Skeletal muscle satellite cell (primary cell): ENCODE measurements around the gene FOSL1.

Experiments used
- H3K27me3 ChIP-seq: 2 replicates; pipeline ENCODE4 v1.7.0; 2013; ENCODE audit warnings: low read length; ENCODE audit not compliant: control insufficient read depth, insufficient read depth
- H3K36me3 ChIP-seq: 2 replicates; pipeline ENCODE4 v1.7.0; 2013; ENCODE audit warnings: mild to moderate bottlenecking, control low read depth, low read length; ENCODE audit not compliant: insufficient read depth
- H3K4me1 ChIP-seq: 2 replicates; pipeline ENCODE4 v1.7.0; 2013; ENCODE audit warnings: low read length; ENCODE audit not compliant: control insufficient read depth, insufficient read depth
- H3K4me2 ChIP-seq: 2 replicates; pipeline ENCODE4 v1.7.0; 2013; ENCODE audit warnings: mild to moderate bottlenecking, low read length
- H3K4me3 ChIP-seq: 2 replicates; pipeline ENCODE4 v1.7.0; 2013; ENCODE audit warnings: low read length
- H3K9ac ChIP-seq: 2 replicates; pipeline ENCODE4 v1.7.0; 2013; ENCODE audit warnings: mild to moderate bottlenecking, low read depth, low read length, moderate library complexity
- H3K9me3 ChIP-seq: replicated peaks from 2 replicates; pipeline ENCODE4 v1.7.0; 2013; ENCODE audit warnings: mild to moderate bottlenecking, control low read depth, low read length

The FOSL1 gene

DNA sequence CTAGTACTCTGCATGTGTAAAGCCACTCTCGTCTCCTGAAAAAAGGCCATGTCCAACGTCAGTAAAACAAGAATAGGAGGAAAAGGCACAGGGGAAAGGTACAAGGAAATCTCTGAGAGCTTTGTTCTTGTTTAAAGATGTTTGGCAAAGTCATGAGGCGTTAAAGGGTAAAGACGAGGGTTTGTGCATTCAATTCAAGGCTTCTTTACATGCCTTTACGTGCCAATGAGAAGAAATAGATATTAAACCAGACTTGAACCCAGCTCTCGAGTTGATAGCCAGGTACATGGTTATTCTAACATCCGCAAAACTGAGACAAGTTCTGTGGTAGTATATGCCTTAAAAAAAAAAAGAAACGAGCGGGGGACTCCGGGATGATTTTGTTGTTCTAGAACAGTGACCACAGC lies 41.5 kb downstream of the FOSL1 start:
- Histone ChIP-seq H3K4me1 (peaks cover 47% of the 10 kb centered on the region), H3K4me2 (peak overlapping the region; percentile 83), H3K9me3 (no peaks in the 10 kb centered on the region), H3K4me3 (peak overlapping the region; percentile 96), H3K9ac (peak overlapping the region; percentile 97), H3K36me3 (peaks cover 58% of the 10 kb centered on the region), H3K27me3 (no peaks in the 10 kb centered on the region)

DNA sequence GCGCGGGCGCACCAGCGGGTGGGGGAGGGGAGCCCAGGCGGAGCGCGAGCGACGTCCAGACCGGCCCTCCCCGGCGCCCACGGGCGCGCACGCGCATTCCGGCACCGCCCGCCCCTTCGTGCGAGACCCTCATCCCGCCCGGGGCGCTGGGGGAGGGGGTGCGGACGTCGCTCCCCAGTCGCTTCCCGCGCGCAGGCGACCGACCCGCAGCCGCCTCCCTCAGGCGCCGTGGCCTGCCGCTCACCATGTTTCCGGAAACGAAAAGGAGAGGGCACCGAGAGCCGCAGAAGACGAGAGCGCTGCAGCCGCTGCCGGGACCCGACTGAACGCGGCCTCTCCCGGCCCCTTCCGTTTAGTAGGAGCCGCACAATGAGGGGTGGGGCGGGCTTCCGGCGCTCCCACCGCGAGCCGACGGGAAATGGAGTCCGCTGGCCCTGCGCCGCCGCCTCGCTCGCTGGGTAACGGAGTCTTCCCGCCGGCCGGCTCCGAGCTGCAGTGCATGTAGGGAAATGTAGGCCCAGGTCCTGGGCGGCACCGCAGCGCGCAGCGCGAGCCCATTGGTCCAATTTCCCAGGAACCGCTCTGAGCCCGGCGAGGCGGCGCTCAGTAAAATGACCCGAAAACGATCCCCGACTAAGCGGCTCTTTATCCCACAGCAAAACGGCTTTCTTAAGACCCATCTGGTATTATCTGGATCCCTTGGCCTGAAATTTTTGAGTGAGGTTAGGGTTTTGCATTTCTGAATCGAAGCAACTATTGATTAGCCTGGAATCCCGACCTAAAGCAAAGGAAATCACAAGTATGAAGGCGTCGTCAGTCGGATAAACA lies 42.1 kb downstream of the FOSL1 start, which contains the start of gene CFL1:
TSS of gene CFL1 (minus strand) at position 328 of the 828 bp plus-strand sequence. CDS start at position 247, 81 bp downstream.
- H3K4me1 ChIP-seq, result peaks cover 44% of the 10 kb centered on the region

DNA sequence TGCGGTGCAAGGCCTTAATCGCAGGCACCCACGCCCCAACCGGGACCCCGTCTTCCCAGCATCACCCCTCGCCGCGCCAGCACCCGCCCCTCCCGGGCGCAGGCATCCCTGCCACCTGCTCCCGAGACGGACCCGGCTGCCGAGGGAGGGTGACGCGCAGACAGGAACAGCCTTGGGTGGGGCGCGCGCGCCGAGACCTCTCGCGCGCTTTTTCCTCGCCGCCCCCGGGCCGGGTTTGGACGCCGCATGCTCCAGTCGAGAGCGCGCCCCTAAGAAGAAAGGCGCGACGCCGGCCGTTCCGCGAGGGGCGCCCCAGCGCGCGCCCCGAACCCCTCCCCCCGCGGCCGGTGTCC lies 42.7 kb downstream of the FOSL1 start:
- Histone ChIP-seq H3K9me3 (no peaks in the 10 kb centered on the region), H3K4me1 (peaks cover 39% of the 10 kb centered on the region), H3K27me3 (no peaks in the 10 kb centered on the region), H3K4me3 (peak overlapping the region; percentile 89), H3K4me2 (peak overlapping the region; percentile 95), H3K9ac (peak overlapping the region; percentile 97), H3K36me3 (peaks cover 58% of the 10 kb centered on the region)

More for the DNA sequence above, 42.1 kb downstream of the FOSL1 start, which contains the start of gene CFL1:
- Histone ChIP-seq H3K9ac (peak within 1 kb of the TSS; percentile 97), H3K36me3 (peaks cover 58% of the 10 kb centered on the region), H3K4me2 (peak within 1 kb of the TSS; percentile 95), H3K27me3 (no peaks in the 10 kb centered on the region), H3K9me3 (no peaks in the 10 kb centered on the region), H3K4me3 (peak within 1 kb of the TSS; percentile 96)

DNA sequence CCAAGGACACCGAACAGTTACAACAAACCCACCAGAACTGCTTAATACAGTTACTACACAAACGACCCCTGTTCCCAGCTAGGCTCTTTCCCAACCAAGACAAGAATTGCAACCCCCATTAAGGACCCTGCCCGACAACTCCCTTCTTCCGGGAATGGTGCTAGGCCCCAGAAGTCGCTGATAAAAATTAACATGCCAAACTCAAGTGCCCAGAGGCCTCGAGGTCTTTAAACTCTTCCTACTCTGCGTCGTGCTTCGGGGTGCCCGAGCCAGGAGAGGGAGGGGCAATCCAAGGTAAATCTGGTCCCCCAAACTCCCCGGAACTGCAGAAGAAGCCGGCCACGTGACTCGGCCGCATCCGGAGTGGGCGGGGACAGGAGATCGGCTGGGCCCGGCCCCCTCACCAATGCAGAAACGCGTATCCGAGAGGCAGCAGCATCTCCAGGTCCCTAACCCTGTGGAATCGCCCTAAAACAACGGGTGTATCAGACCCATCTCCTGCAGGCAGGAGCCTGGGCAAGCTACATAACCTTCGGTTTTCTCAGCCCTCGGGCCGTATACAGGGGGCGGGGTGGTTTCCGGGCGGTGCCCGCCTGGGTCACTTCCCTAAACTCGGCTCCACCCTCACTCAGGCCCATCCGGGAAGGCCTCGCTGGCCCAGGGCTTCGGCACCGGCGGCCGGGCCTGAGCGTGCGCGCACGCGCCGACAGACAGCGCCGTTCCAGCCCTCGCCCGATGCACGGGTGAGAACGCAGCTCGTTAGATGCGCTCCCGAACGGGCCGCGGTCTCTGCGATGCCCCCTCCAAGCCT lies 43.3 kb downstream of the FOSL1 start:
- Histone ChIP-seq H3K9me3 (no peaks in the 10 kb centered on the region), H3K4me1 (peaks cover 35% of the 10 kb centered on the region), H3K4me3 (peak overlapping the region; percentile 89), H3K36me3 (peaks cover 58% of the 10 kb centered on the region), H3K27me3 (no peaks in the 10 kb centered on the region), H3K9ac (peak overlapping the region; percentile 97), H3K4me2 (peak overlapping the region; percentile 95)

DNA sequence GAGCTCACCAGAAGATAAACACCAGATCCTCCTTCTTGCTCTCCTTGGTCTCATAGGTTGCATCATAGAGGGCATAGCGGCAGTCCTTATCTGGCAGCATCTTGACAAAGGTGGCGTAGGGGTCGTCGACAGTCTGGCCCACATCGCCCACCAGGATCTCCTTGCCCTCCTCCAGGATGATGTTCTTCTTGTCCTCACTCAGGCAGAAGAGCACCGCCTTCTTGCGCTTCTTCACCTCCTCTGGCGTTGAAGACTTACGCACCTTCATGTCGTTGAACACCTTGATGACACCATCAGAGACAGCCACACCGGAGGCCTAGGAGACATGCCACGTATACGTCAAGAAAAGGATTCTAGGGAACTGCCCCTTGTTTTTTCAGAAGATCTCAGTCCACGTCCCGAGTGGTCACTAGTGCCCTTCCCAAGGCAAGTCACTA lies 44.2 kb downstream of the FOSL1 start:
- peaks cover 64% of the 10 kb centered on the region for H3K36me3 ChIP-seq
- H3K4me2 ChIP-seq, result peak overlapping the region; percentile 95
- H3K9ac ChIP-seq, result peak overlapping the region; percentile 97
- no peaks in the 10 kb centered on the region for H3K27me3 ChIP-seq
- peak overlapping the region; percentile 89 for H3K4me3 ChIP-seq
- H3K9me3 ChIP-seq, result no peaks in the 10 kb centered on the region
- H3K4me1 ChIP-seq, result peaks cover 27% of the 10 kb centered on the region

DNA sequence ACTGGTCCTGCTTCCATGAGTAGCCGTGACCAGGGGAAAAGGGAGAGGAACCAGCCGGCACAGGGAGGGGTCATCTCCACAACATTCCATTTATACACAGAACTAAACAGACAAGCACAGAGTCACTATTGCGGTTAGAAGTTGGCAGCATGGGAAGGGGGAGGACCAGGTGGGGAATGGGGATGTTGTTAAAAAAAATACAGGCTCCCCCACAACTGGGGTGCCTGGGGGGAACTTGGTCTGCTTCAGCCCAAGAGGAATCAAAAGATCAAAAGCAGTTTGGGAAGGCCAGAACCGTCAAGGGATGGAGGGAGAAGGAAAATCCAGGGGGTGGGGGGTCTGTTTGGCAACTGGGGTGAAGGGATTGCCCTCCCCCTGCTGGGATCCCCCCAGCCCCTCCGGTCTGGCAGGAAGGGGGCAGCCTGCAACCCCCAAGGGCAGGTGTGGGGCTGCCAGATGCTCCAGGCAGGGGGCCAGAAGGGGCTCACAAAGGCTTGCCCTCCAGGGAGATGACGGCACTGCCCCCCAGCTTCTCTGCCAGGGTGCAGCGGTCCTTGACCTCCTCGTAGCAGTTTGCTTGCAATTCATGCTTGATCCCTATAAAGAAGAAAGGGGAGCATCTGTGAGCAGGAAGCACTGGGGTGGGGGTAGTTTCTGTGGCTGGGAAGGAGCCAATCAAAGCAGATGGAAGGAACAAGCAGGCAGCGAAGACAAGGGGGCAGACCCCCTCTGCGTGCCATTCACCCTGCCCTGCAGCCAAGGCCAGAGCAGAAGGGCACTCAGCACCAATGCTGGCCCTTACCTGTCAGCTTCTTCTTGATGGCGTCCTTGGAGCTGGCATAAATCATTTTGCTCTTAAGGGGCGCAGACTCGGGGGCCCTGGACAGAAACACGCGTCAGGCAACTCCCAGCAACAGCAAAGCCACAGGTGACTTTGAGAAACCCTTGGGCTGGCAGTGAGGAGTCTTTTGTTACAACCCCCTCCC lies 45.0 kb downstream of the FOSL1 start:
- H3K4me3 ChIP-seq, result no peak overlapping the region
- H3K9ac ChIP-seq, result no peak overlapping the region
- H3K4me1 ChIP-seq, result peaks cover 27% of the 10 kb centered on the region
- H3K27me3 ChIP-seq, result no peaks in the 10 kb centered on the region
- peaks cover 66% of the 10 kb centered on the region for H3K36me3 ChIP-seq
- H3K9me3 ChIP-seq, result no peaks in the 10 kb centered on the region
- H3K4me2 ChIP-seq, result peak overlapping the region; percentile 95

DNA sequence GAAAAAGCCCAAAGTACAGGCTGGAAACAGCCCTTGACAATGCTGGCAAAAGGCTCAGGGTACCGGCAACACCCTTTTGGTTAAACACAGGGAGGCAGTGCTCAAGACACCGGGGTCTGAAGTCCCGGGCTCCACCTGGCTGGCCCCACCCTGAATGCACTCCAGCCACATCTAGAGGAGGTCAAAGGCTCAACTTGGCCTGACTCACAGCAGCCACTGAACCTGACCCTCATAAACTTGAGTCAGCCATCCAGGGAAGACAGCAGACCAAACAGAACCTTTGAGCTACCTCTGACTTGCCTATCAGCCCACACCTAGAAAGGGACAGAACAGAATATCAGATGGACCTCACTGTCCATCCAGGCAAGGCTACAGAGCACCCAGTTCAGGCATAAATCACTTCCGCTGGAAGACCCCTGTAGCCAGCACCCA lies 46.0 kb downstream of the FOSL1 start:
- no peaks in the 10 kb centered on the region for H3K27me3 ChIP-seq
- H3K36me3 ChIP-seq, result peaks cover 66% of the 10 kb centered on the region
- no peak overlapping the region for H3K4me2 ChIP-seq
- H3K4me1 ChIP-seq, result peaks cover 20% of the 10 kb centered on the region
- H3K9ac ChIP-seq, result no peak overlapping the region
- H3K4me3 ChIP-seq, result no peak overlapping the region
- no peaks in the 10 kb centered on the region for H3K9me3 ChIP-seq

DNA sequence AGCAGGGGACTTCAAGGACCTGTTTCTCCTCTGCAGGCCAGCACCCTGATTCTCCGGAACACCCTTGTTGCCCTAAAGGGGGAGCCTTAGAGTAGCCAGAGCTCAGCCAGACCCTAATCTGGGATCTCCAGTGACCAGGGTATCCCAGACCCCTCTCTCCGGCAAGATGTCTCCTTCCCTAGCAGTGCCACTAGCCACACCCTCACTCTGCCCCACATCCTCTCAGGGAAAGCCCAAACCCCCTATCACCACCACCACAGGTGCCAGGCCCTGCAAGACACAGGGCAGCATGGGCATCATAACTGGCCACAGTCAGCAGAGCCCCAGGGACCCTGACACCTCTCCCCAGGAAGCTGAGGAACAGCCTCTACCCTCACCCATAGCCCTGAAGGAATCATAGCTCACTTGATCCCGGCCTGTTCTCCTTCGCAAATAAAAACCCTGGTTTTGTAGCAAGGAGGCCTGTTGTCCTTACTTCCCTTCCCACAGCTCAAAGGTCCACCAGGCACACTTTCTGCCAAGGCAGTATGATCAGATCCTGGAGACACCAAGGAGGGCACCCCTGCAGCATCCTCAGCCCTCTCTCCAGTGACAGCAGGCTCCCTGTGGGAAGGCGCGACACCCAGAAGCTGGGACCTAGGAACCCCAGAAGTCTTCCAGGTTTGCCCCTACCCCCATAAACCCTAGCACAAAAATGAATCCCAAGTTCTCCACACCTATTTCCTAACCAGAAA lies 46.8 kb downstream of the FOSL1 start:
- Histone ChIP-seq H3K4me2 (no peak overlapping the region), H3K4me3 (no peak overlapping the region), H3K9me3 (no peaks in the 10 kb centered on the region), H3K9ac (no peak overlapping the region), H3K4me1 (peaks cover 20% of the 10 kb centered on the region), H3K27me3 (no peaks in the 10 kb centered on the region), H3K36me3 (peaks cover 66% of the 10 kb centered on the region)

DNA sequence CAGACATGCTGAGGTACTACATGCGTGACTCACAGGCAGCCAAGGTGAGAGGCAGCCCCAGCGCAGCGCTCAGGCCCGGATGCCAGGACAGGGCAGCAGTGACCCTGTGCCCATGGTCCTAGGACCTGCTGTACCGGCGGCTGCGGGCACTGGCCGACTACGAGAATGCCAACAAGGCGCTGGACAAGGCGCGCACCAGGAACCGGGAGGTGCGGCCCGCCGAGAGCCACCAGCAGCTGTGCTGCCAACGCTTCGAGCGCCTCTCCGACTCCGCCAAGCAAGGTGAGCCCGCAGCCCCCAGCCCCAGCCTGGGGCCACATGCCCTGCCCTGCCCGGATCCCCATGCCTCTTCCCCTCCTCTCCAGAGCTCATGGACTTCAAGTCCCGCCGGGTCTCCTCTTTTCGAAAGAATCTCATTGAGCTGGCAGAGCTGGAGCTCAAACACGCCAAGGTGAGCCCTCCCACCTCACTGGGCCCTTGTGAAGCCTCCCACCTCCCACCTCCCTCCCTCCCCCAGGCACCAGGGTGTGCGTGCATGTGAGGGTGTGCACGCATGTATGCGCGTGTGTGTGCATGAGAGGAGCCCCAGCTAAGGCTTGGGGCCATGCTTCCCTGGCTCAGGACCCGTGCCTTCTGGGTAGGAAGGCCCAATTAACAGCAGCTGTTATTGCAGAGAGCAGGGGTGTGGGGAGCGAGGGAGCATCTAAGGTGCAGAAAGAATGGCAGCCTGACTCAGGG lies 47.5 kb downstream of the FOSL1 start:
- no peak overlapping the region for H3K4me2 ChIP-seq
- no peaks in the 10 kb centered on the region for H3K27me3 ChIP-seq
- no peak overlapping the region for H3K9ac ChIP-seq
- peaks cover 66% of the 10 kb centered on the region for H3K36me3 ChIP-seq
- H3K9me3 ChIP-seq, result no peaks in the 10 kb centered on the region
- H3K4me1 ChIP-seq, result peaks cover 20% of the 10 kb centered on the region
- H3K4me3 ChIP-seq, result no peak overlapping the region
